K562 (cell line): ENCODE data around the gene SCGB1D4. TPM values are rescaled to one million over a fixed set of nuclear protein-coding genes. Genes with fewer than 3 reads are reported as not detected.

Experiments
- ATAC-seq: fragments of 200-7000 bp; cut with Tn5 transposase; 3 replicates; pipeline ENCODE4 v1.9.1; 2020; ENCODE audit warnings: moderate library complexity
- BruUV-seq: library from RNA; stranded (reverse); fragments of 400-500 nt; replicated peaks from 2 replicates; lab custom pipeline; 2021; lab: Mats Ljungman, UMichigan
- CTCF ChIA-PET: fragments of 300-600 bp; formaldehyde crosslinking; extraction: SDS; loops from one replicate; lab custom pipeline; 2021; ENCODE audit warnings: low intra/inter-chr PET ratio; lab: Yijun Ruan, JAX
- POLR2A ChIA-PET: fragments of 300-600, 350-650 bp; sonication (Branson Sonifier 250); formaldehyde crosslinking; extraction: SDS; loops from one replicate; lab custom pipeline; 2021; ENCODE audit warnings: antibody characterized with exemption, inconsistent platforms; lab: Yijun Ruan, JAX
- DNase-seq, 4 experiments: peaks; one replicate each; pipeline versions ENCODE4 v3.0.0 to v3.0.0-alpha.2; 2011 to 2018; ENCODE audit warnings: low spot score in 3 of 4, mixed read lengths in 3 of 4; ENCODE audit errors: extremely low read depth in 1 of 4
- FAIRE-seq: peaks from 2 replicates; lab custom pipeline; 2011; peaks lifted over from hg19 to GRCh38; lab: Jason Lieb, UNC
- H2AFZ ChIP-seq: 2 replicates; pipeline ENCODE4 v1.6.0; 2011; ENCODE audit warnings: low read depth, low read length, control low read depth, inconsistent platforms
- H3K27ac ChIP-seq: fragments of 200-600 bp; 3 replicates; pipeline ENCODE4 v1.8.0; 2011; ENCODE audit warnings: low read depth, mild to moderate bottlenecking, control low read depth, inconsistent platforms, low read length, moderate library complexity, mixed read lengths; ENCODE audit errors: extremely low read depth
- H3K27me3 ChIP-seq, 2 experiments: fragments of 300-600 bp in 1 of 2; 2 replicates in 1 of 2; 3 replicates in 1 of 2; pipeline versions ENCODE4 v1.6.0 to v1.8.0; 2011; ENCODE audit warnings: inconsistent platforms in 2 of 2, low read length in 2 of 2, mild to moderate bottlenecking in 1 of 2, mixed read lengths in 1 of 2, moderate library complexity in 1 of 2; ENCODE audit not compliant: control insufficient read depth in 2 of 2, insufficient read depth in 2 of 2
- H3K36me3 ChIP-seq: fragments of 300-600 bp; 3 replicates; pipeline ENCODE4 v1.8.0; 2011; ENCODE audit warnings: mild to moderate bottlenecking, low read length, inconsistent platforms; ENCODE audit not compliant: control insufficient read depth, insufficient read depth
- H3K4me1 ChIP-seq, 2 experiments: fragments of 200-600 bp in 1 of 2; replicated peaks in 1 of 2; 2 replicates in 1 of 2; 3 replicates in 1 of 2; pipeline versions ENCODE4 v1.5.1 to v1.8.0; 2011; ENCODE audit warnings: inconsistent platforms in 2 of 2, low read length in 2 of 2, mild to moderate bottlenecking in 1 of 2, mixed read lengths in 1 of 2, moderate library complexity in 1 of 2; ENCODE audit not compliant: control insufficient read depth in 2 of 2, insufficient read depth in 2 of 2
- H3K4me2 ChIP-seq: 2 replicates; pipeline ENCODE4 v1.6.1; 2011; ENCODE audit warnings: low read length, control low read depth, inconsistent platforms, mixed read lengths; ENCODE audit not compliant: insufficient read depth
- H3K4me3 ChIP-seq: fragments of 200-600 bp; sonication (generic), shearing (Covaris generic); 2 replicates; pipeline ENCODE4 v1.5.1; 2016; ENCODE audit warnings: control low read depth, inconsistent platforms
- H3K79me2 ChIP-seq: fragments of 200-600 bp; 3 replicates; pipeline ENCODE4 v1.8.0; 2011; ENCODE audit warnings: low read length, inconsistent platforms; ENCODE audit not compliant: control insufficient read depth, insufficient read depth
- H3K9ac ChIP-seq, 2 experiments: 2 replicates each; pipeline versions ENCODE4 v1.6.0 to v1.6.1; 2011; ENCODE audit warnings: low read depth in 2 of 2, low read length in 2 of 2, control low read depth in 1 of 2, inconsistent platforms in 1 of 2, mild to moderate bottlenecking in 1 of 2, mixed read lengths in 1 of 2; ENCODE audit not compliant: insufficient read depth in 1 of 2
- H3K9me1 ChIP-seq: one replicate; pipeline ENCODE4 v1.6.0; 2011; ENCODE audit warnings: inconsistent platforms, mild to moderate bottlenecking, low read length, moderate library complexity; ENCODE audit not compliant: control insufficient read depth, insufficient read depth
- H3K9me3 ChIP-seq: replicated peaks from 2 replicates; pipeline ENCODE4 v1.5.1; 2011; ENCODE audit warnings: low read depth, low read length, inconsistent platforms; ENCODE audit not compliant: control insufficient read depth, insufficient read depth
- H4K20me1 ChIP-seq: replicated peaks from 2 replicates; pipeline ENCODE4 v1.6.1; 2011; ENCODE audit warnings: low read length, inconsistent platforms, mixed read lengths; ENCODE audit not compliant: control insufficient read depth, insufficient read depth
- ATF4 ChIP-seq: fragments of 450-650 bp; formaldehyde crosslinking; IDR thresholded peaks from 2 replicates; pipeline ENCODE4 v1.4.0; 2022; ENCODE audit warnings: mild to moderate bottlenecking, moderate library complexity
- BCL6 ChIP-seq: fragments of 250-450 bp; sonication (Bioruptor Pico); IDR thresholded peaks from 2 replicates; pipeline ENCODE4 v1.4.0; 2020
- CEBPG ChIP-seq, 3 experiments: fragments of 200-800 bp in 1 of 3; sonication (Bioruptor generic) in 1 of 3; sonication (generic) in 1 of 3; formaldehyde crosslinking in 1 of 3; IDR thresholded peaks in 2 of 3; conservative IDR thresholded peaks in 1 of 3; 2 replicates each; pipeline versions ENCODE4 v1.6.1 to v1.8.0; 2016 to 2022; ENCODE audit warnings: missing compliant biosample characterization in 2 of 3, missing genetic modification characterization in 2 of 3, mild to moderate bottlenecking in 1 of 3, missing genetic modification reagents in 1 of 3
- CTBP1 ChIP-seq: fragments of 450-650 bp; IDR thresholded peaks from 2 replicates; pipeline ENCODE4 v1.6.1; 2016; ENCODE audit warnings: borderline replicate concordance
- ETV1 ChIP-seq: fragments of 450-650 bp; conservative IDR thresholded peaks from 2 replicates; pipeline ENCODE4 v1.6.1; 2016; ENCODE audit warnings: missing genetic modification characterization, control low read depth, low read depth, missing compliant biosample characterization
- GABPA ChIP-seq: fragments of 200-800 bp; sonication (Bioruptor generic); conservative IDR thresholded peaks from 2 replicates; pipeline ENCODE4 v1.6.1; 2016; ENCODE audit warnings: low read depth, missing genetic modification characterization, missing compliant biosample characterization
- IFI16 ChIP-seq: fragments of 250-450 bp; sonication (Bioruptor Pico); IDR thresholded peaks from 2 replicates; pipeline ENCODE4 v2.1.2; 2022; ENCODE audit warnings: mild to moderate bottlenecking, inconsistent platforms
- KDM1A ChIP-seq, 2 experiments: fragments of 450-650 bp; IDR thresholded peaks; 2 replicates each; pipeline ENCODE4 v1.6.1; 2016; ENCODE audit warnings: mild to moderate bottlenecking in 2 of 2
- L3MBTL2 ChIP-seq: fragments of 450-650 bp; IDR thresholded peaks from 2 replicates; pipeline ENCODE4 v1.6.1; 2016; ENCODE audit warnings: mild to moderate bottlenecking, moderate library complexity
- POLR2H ChIP-seq: IDR thresholded peaks from 2 replicates; pipeline ENCODE4 v1.6.1; 2016; ENCODE audit warnings: missing genetic modification characterization, low read depth, mild to moderate bottlenecking, control low read depth, missing compliant biosample characterization, moderate library complexity
- SPI1 ChIP-seq: IDR thresholded peaks from 2 replicates; pipeline ENCODE4 v1.6.1; 2011; ENCODE audit warnings: low read depth, low read length, control low read depth, borderline replicate concordance
- ZNF175 ChIP-seq: fragments of 200-800 bp; sonication (Bioruptor generic); IDR thresholded peaks from 2 replicates; pipeline ENCODE4 v1.6.1; 2016; ENCODE audit warnings: low read depth, mild to moderate bottlenecking, missing genetic modification characterization, missing compliant biosample characterization
- WGBS: fragments of 100-300 bp; shearing (Covaris generic); methylation state at CpG from one replicate; pipeline ENCODE4 v1.1.6; 2016; ENCODE audit warnings: low coverage, mixed read lengths; ENCODE audit not compliant: insufficient coverage; ENCODE audit errors: missing lambda C conversion rate; 5-methylcytosine and 5-hydroxymethylcytosine counted together
- in situ Hi-C: fragments of 300-500 bp; cut with MboI; formaldehyde crosslinking; loops from 4 replicates; pipeline ENCODE4 v1.15.0; 2018; ENCODE audit warnings: inconsistent platforms, mixed read lengths
- intact Hi-C: fragments of 100-400 bp; cut with micrococcal nuclease; formaldehyde crosslinking; loops from 2 replicates; pipeline ENCODE4 v1.14.2; 2022
- polyA plus RNA-seq, 8 experiments: library from polyadenylated mRNA; depleted of rRNA in 4 of 8; stranded (reverse) in 5 of 8; unstranded in 3 of 8; fragments of >200 nt; fragmentation: Nextera tagmentation in 2 of 8; fragmentation: Illumina TruSeq in 1 of 8; extraction: Ambion mirVana in 2 of 8; extraction: Trizol in 1 of 8; gene quantifications; 2 replicates each; pipeline versions ENCODE4 v1.2.1 to v1.2.3, GENCODE V29; 2011 to 2014; ENCODE audit warnings: inconsistent platforms in 1 of 8, missing spikeins in 1 of 8
- total RNA-seq, 7 experiments: library from RNA; depleted of rRNA in 6 of 7; stranded (reverse); fragments of >200 nt in 6 of 7; fragmentation: Illumina TruSeq in 2 of 7; extraction: Trizol in 2 of 7; gene quantifications; 2 replicates each; pipeline versions ENCODE4 v1.2.1 to v1.2.3, GENCODE V29; 2011 to 2021; ENCODE audit warnings: low replicate concordance in 1 of 7

SCGB1D4 gene
- total and polyA plus RNA-seq, 9 of the 15 experiments (the other 6 are each of a cell fraction or from before 2014, with no cell fraction given), result not detected

DNA sequence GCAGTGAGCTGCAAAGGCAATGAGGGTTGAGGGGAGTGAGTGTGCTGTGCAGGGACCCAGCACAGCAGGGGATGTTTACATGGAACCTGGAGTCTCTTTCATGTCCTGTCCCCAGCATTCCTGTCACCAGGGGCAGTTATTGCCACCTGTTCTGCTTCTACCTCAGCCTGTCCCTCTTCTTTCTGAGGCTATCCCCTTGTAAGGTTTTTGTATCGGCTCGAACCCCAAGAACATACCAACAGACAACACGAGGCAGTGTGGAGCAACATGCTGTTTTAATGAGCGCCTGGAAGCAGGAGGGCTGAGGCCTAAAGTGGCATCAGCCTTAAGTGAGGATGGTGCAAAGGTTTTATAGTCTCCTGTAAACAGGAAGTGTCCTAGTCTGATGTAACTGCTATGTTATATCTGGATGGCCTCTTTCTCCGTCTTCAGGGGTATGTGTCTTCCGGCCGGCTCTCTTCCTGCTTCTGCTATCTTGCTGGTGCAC, 25.0 kb downstream of the SCGB1D4 start:
- 8% methylated on average over 7 of the region's 7 CpGs for WGBS
- Histone ChIP-seq H3K9ac (no peak overlapping the region), H2AFZ (peak overlapping the region; percentile 38; the same call in 1 of the 2 replicates), H3K27me3 (peaks cover 9 to 13% of the 10 kb centered on the region in 2 experiments; a peak in 3 of 5 replicates), H3K9me3 (no peaks in the 10 kb centered on the region), H3K4me1 (0 out of 5 replicates have a peak, but pooled peaks cover 0 to 5% of the 10 kb centered on the region in 2 experiments), H3K36me3 (no peaks in the 10 kb centered on the region), H4K20me1 (no peaks in the 10 kb centered on the region), H3K27ac (no peak overlapping the region), H3K79me2 (no peaks in the 10 kb centered on the region), H3K9me1 (no peaks in the 10 kb centered on the region), H3K4me2 (no peak overlapping the region), H3K4me3 (no peak overlapping the region)
- intact Hi-C loops (no loop called here), in situ Hi-C loops (no loop called here)
- no peak for DNase-seq
- FAIRE-seq, result no peak
- no TSS peak for BruUV-seq
- ATAC-seq, result peak; percentile 39; the same call in 2 of the 3 replicates
- CTCF ChIA-PET, result no interaction called here
- POLR2A ChIA-PET, result interaction anchor here (0.7 kb wide), 1 partner anchor 28 kb away, joined by 5 read pairs; no protein-coding TSS in a partner anchor
- TF ChIP-seq IFI16 (no peak), ZNF175 (CRISPR knock-in tag) (peak; percentile 88), GABPA (tag) (peak; percentile 77), BCL6 (CRISPR knock-in tag) (0 out of 2 replicates have a peak, but pooled peaks have one; percentile 20), L3MBTL2 (peak; percentile 24; the same call in 1 of the 2 replicates), SPI1 (no peak), POLR2H (tag) (0 out of 2 replicates have a peak, but pooled peaks have one; percentile 33), CEBPG (CRISPR knock-in tag; IDR thresholded peaks at IDR 0.05) (0 out of 2 replicates have a peak, but pooled peaks have one; percentile 6), CEBPG (tag; conservative IDR thresholded peaks at IDR 0.05 in 1 of 2, IDR thresholded peaks at IDR 0.05 in 1 of 2) (peak in 1 of 2 experiments; percentile 48; a peak in 1 of 4 replicates), ETV1 (tag) (peak; percentile 50), KDM1A (IDR thresholded peaks at IDR 0.05) (no peak), CTBP1 (peak; percentile 23; the same call in 1 of the 2 replicates), ATF4 (peak; percentile 51; the same call in 1 of the 2 replicates)
